IPS-15b (cell line): Measurements from ENCODE around the gene CDHR4.
"Not testable (repeated sequence)": the region's sequence is repeated elsewhere in the genome, so short reads cannot be mapped to it uniquely, and the experiment has no call there.

Source experiments
- H3K27me3 ChIP-seq: one replicate; pipeline ENCODE4 v1.6.1; 2013; ENCODE audit warnings: low read length; ENCODE audit not compliant: control insufficient read depth, insufficient read depth
- H3K36me3 ChIP-seq: one replicate; pipeline ENCODE4 v1.6.1; 2013; ENCODE audit warnings: low read length; ENCODE audit not compliant: control insufficient read depth, insufficient read depth
- H3K4me1 ChIP-seq: one replicate; pipeline ENCODE4 v1.6.1; 2013; ENCODE audit warnings: mild to moderate bottlenecking, low read length; ENCODE audit not compliant: control insufficient read depth, insufficient read depth
- H3K4me3 ChIP-seq: one replicate; pipeline ENCODE4 v1.5.1; 2013; ENCODE audit warnings: low read depth, low read length
- H3K9ac ChIP-seq: one replicate; pipeline ENCODE4 v1.6.1; 2013; ENCODE audit warnings: low read depth, mild to moderate bottlenecking, low read length
- H3K9me3 ChIP-seq: one replicate; pipeline ENCODE4 v1.6.1; 2013; ENCODE audit warnings: mild to moderate bottlenecking, low read length; ENCODE audit not compliant: control insufficient read depth, insufficient read depth

CDHR4 gene

DNA sequence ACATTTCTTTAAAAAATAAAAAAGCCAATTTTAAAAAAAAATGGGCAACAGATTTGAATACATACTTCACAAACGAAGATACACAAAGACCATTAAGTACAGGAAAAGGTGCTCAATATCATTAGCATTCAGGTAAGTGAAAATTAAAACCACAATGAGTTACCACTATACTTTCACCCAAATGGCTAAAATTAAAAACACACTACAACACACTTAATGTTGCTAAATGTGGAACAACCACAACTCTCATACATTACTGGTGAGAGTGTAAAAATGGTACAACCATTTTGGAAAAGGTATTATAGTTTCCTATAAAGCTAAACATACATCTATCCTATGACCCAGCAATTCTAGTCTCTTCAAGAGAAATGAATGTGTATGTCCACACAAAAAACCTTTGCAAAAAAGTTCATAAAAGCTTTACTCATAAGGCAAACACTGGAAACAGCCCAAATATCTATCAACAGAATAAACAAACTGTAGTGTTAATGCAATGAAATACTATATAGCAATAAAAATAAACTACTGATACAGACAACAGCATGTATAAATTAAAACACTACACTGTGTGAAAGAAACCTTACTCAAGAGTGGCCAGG lies 28.2 kb downstream of the CDHR4 start:
- H3K9me3 ChIP-seq = no peaks in the 10 kb centered on the region
- no peak overlapping the region for H3K4me3 ChIP-seq
- no peaks in the 10 kb centered on the region for H3K36me3 ChIP-seq
- H3K4me1 ChIP-seq = no peaks in the 10 kb centered on the region
- H3K27me3 ChIP-seq = no peaks in the 10 kb centered on the region
- H3K9ac ChIP-seq = no peak overlapping the region

GRCh38 chr3:49769926-49770325 lies 29.7 kb downstream of the CDHR4 start:
- H3K9ac ChIP-seq = no peak overlapping the region
- H3K9me3 ChIP-seq = no peaks in the 10 kb centered on the region
- H3K4me1 ChIP-seq = no peaks in the 10 kb centered on the region
- no peaks in the 10 kb centered on the region for H3K36me3 ChIP-seq
- H3K4me3 ChIP-seq = no peak overlapping the region
- H3K27me3 ChIP-seq = no peaks in the 10 kb centered on the region

- no peaks in the 10 kb centered on the region for H3K9me3 ChIP-seq
- no peak overlapping the region for H3K4me3 ChIP-seq
- H3K4me1 ChIP-seq = no peaks in the 10 kb centered on the region
- no peaks in the 10 kb centered on the region for H3K27me3 ChIP-seq
- H3K36me3 ChIP-seq = no peaks in the 10 kb centered on the region
- H3K9ac ChIP-seq = no peak overlapping the region
Observed at GRCh38 chr3:49769286-49769915, 30.3 kb downstream of the CDHR4 start.

DNA sequence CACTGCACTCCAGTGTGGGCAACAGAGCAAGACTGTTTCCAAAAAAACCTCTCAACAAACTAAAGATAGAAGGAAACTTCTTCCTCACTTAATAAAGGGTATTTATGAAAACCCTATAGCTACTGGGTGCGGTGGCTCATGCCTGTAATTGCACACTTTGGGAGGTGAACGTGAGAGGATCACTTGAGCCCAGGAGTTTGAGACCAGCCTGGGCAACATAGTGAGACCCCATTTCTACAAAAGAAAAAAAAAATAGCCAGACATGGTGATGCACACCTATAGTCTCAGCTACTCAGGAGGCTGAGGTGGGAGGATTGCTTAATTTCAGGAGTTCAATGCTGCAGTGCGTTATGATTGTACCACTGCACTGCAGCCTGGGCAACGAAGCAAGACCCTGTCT lies 35.7 kb downstream of the CDHR4 start:
- Histone ChIP-seq H3K36me3 (no peaks in the 10 kb centered on the region), H3K9ac (no peak overlapping the region), H3K9me3 (no peaks in the 10 kb centered on the region), H3K4me3 (no peak overlapping the region), H3K4me1 (no peaks in the 10 kb centered on the region), H3K27me3 (no peaks in the 10 kb centered on the region)

GRCh38 chr3:49761661-49762060 lies 38.0 kb downstream of the CDHR4 start:
- Histone ChIP-seq H3K27me3 (no peaks in the 10 kb centered on the region), H3K36me3 (no peaks in the 10 kb centered on the region), H3K4me3 (no peak overlapping the region), H3K9ac (no peak overlapping the region), H3K4me1 (no peaks in the 10 kb centered on the region), H3K9me3 (no peaks in the 10 kb centered on the region)

DNA sequence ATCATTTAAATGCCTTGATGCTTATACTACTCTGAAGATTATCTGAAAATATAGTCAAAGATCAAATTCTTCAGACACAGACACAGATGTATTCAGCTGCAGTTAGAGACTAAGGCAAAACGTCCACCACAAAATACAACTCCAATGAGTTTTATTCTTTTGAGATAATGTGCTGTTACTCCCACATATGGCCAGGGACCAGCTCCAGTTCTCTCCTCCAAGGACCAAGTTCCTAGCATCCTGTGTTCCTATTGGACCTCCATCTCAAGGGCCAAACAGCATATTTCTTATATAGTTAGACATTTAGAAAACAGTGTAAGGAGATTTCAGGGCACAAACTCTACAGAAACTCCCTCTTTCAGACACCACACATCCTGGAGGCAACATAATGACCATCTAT lies 40.4 kb downstream of the CDHR4 start:
- Histone ChIP-seq H3K4me1 (no peaks in the 10 kb centered on the region), H3K9ac (no peak overlapping the region), H3K4me3 (no peak overlapping the region), H3K27me3 (no peaks in the 10 kb centered on the region), H3K9me3 (no peaks in the 10 kb centered on the region), H3K36me3 (no peaks in the 10 kb centered on the region)

DNA sequence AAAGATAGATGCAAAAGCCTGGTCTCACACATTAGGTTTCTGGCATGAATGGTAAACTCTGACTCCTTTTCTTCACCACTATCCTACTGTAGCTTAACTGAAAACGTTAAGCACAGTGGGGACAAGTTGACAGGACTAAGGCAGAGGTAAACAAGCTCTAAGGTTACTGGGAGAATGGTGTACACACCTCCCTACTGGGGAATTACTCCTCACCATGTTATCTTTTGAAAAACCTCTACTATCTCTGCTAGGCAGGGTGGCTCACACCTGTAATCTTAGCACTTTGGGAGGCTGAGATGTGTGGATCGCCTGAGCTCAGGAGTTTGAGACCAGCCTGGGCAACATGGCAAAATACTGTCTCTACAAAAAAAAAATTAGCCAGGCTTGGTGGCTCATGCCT lies 42.5 kb downstream of the CDHR4 start:
- no peaks in the 10 kb centered on the region for H3K27me3 ChIP-seq

DNA sequence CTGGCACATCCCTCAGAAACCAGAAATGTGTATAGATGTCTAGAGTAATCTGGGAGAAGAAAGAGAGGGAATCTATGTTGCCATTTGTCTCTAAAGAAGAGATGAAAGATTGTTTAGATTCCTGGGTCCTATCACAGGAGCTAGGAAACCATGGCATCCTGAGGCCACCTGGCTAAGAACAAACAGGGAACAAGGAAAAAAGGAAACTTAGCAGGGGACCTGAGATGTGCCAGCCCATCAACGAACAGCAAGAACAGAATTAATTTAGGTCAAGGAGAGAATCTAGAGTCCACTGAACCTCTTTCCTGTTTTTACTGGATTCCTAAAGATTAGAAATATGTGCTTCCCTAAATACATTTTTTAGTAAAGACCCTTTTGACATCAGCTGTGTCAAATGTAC lies 43.6 kb downstream of the CDHR4 start:
- H3K36me3 ChIP-seq = no peaks in the 10 kb centered on the region
- H3K4me1 ChIP-seq = no peaks in the 10 kb centered on the region
- H3K9ac ChIP-seq = no peak overlapping the region
- no peak overlapping the region for H3K4me3 ChIP-seq
- no peaks in the 10 kb centered on the region for H3K27me3 ChIP-seq
- no peaks in the 10 kb centered on the region for H3K9me3 ChIP-seq

More for the DNA sequence above, 42.5 kb downstream of the CDHR4 start:
- Histone ChIP-seq H3K36me3 (no peaks in the 10 kb centered on the region), H3K4me3 (no peak overlapping the region), H3K4me1 (no peaks in the 10 kb centered on the region), H3K9me3 (no peaks in the 10 kb centered on the region), H3K9ac (no peak overlapping the region)

DNA sequence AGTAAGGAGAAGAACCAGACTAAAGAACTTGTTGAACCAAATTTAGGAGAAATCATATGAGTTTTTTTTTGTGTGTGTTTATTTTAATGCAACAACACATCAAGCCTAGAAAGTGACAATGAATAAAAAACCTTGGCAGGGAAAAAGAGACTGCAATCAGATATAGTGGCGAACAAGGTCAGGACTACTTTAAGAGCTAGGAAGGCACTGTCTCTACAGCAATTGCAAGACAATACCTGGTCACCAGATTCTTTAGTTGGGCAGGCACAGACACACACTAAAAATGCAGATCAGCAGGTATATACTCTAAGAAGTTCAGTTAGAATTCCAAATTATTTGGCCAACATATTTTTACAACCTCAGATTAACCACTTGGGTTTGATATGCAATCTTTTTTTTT lies 45.1 kb downstream of the CDHR4 start:
- H3K9me3 ChIP-seq = no peaks in the 10 kb centered on the region
- H3K9ac ChIP-seq = no peak overlapping the region
- H3K4me1 ChIP-seq = no peaks in the 10 kb centered on the region
- H3K4me3 ChIP-seq = no peak overlapping the region
- H3K27me3 ChIP-seq = no peaks in the 10 kb centered on the region
- no peaks in the 10 kb centered on the region for H3K36me3 ChIP-seq

DNA sequence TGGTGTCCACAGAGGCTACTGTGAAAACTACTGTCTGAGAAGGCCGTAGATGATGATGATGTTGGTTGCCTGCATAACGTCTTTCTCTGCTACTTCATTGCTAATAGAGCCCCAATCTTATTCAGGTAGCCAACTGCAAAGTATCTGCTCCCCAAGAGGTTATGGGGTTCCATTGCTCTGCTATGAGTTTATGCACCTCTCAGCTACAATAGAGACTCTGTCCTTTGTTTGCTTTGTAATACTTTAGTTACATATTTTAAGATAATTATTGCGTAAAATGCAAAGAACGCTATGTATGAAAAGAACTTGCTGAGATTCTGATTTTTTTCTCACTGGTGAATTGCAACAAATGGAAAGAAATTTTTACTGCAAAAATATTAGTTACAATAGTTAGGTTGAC lies 48.2 kb downstream of the CDHR4 start:
- no peaks in the 10 kb centered on the region for H3K36me3 ChIP-seq
- no peak overlapping the region for H3K4me3 ChIP-seq
- H3K9me3 ChIP-seq = no peaks in the 10 kb centered on the region

DNA sequence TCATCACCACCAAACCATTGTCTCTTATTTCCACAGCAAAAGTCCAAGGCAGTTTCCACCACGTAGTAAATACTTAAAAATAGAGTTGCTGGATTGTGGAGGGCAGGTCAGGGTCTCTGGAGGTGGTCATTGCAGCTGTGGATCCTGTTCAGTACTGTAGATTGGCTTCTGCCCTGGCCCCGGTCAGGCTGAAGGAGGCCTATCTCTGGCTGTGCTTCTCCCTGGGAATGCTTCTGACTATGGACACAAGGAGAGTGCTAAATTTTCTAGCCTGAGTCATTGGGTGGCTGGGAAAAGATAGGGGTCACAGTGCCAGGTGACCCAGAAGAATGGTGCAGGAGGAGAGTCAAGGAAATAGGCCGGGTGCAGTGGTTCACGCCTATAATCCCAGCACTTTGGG lies 49.6 kb downstream of the CDHR4 start:
- Histone ChIP-seq H3K27me3 (no peaks in the 10 kb centered on the region), H3K4me3 (no peak overlapping the region), H3K9ac (no peak overlapping the region), H3K36me3 (no peaks in the 10 kb centered on the region), H3K9me3 (no peaks in the 10 kb centered on the region), H3K4me1 (no peaks in the 10 kb centered on the region)

More for the DNA sequence above, 48.2 kb downstream of the CDHR4 start:
- Histone ChIP-seq H3K9ac (no peak overlapping the region), H3K27me3 (no peaks in the 10 kb centered on the region), H3K4me1 (no peaks in the 10 kb centered on the region)

DNA sequence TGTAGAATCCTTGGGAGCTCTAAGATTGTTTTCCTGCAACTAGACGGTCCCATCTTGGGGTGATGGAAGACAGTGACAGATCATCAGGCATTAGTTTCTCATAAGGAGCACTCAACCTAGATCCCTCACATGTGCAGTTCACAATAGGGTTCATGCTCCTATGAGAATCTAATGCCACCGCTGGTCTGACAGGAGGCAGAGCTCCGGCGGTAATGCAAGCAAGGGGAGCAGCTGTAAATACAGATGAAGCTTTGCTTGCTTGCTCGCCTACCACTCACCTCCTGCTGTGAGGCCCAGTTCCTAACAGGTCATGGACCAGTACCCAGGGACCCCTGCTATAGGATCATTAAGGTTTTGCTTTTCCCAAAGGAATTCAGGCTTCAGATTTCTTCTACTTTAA lies 50.8 kb downstream of the CDHR4 start:
- not testable (repeated sequence) for H3K27me3 ChIP-seq, H3K9ac ChIP-seq, H3K9me3 ChIP-seq, H3K36me3 ChIP-seq, H3K4me1 ChIP-seq, H3K4me3 ChIP-seq
